Measurements from ENCODE around the gene NOC2L.
"Not testable (repeated sequence)": the region's sequence is repeated elsewhere in the genome, so short reads cannot be mapped to it uniquely, and the experiment has no call there.

DNA sequence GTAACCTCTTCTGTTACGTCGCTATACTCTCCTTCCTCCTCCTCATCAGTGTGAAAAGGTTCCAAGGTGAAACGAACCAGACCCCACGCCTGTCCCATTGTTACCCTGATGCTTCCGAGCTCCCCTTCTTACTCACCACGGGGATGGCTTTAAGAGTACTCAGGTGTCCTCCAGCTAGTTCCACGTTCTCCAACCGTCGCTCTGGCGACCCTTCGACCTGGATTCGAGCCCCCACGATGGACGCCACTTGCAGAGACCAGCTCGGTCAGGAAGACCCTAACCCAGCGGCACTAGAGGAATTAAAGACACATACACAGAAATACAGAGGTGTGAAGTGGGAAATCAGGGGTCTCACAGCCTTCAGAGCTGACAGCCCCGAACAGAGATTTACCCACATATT is 61.1 kb downstream of the NOC2L start:
- TF ChIP-seq CTCF (conservative IDR thresholded peaks at IDR 0.05 in 1 of 2, IDR thresholded peaks at IDR 0.05 in 1 of 2; ENCODE audit: low read depth in 1 of 2, low read length in 2 of 2); EZH2 (IDR thresholded peaks at IDR 0.05; ENCODE audit: low read length, missing control alignments): not testable (repeated sequence)
